ENCODE measurements around the gene TMEM272. TPM values are rescaled to one million over a fixed set of nuclear protein-coding genes. Genes with fewer than 3 reads are reported as not detected.

Gene TMEM272
- total RNA-seq, 1 donor from 2014 or later, result not detected

DNA sequence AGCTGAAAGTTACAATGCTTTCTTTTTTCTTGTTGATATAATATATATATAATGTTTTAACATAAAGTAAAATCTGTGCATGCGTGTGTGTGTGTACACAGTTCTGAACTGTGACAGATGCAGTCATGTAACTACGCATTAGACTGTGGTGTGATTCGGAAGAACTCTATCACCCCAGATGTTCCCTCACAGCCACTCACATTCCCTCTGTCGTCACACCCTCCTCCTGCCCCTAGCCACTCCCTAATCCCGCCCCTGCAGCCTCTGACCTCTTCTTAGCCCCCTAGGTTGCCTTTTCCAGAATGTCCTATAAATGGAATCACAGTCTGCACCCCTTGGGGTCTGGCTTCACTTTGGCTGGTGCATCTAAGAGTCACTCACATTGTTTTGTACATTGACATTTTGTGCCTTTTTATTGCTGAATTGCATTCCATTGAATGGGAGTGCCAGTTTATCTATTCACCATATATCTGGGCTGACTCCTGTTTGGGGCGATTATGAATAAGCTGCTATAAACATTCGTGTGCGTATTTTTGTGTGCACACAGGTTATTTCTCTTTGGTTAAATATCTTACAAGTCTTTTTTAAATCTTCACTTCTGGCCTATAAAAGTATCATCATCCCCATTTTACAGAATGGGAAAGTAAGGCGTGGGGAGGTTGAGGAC is 61.4 kb downstream of the TMEM272 start:
- DNase-seq (ENCODE audit: extremely low read depth, low read depth, low spot score), result no peak

DNA sequence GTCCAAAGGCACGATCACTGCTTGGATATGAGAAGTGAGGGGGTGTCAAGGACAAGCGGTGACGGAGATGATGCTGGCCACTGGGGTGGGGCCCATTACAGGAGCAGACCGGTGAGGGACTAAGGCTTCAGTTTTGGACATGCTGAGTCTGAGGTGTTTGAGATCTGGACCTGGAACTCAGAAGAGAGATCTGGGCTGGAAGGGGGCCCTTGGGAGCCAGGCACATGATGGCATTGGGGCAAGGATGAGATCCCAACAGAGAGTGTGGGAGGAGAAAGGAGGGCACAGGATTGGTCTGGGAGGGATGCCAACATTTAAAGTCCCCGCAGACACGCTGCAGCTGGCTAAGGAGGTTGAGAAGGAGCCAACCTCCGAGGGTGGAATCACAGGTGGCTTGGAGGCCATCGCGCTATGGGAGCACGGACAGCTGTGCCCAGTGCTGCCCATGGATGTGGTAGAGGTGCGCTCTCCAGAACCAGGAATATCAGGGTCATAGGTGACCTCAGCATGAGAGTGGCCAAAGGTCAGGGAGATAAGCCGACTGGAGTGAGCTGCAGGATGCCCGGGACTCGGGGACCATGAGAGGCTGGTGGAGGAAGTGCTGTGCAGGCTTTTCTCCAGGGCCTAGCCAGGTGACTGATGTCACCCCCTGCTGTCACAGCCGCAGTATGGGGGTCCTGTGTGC is 62.8 kb downstream of the TMEM272 start:
- no peak for DNase-seq (ENCODE audit: extremely low read depth, low read depth, low spot score)

DNA sequence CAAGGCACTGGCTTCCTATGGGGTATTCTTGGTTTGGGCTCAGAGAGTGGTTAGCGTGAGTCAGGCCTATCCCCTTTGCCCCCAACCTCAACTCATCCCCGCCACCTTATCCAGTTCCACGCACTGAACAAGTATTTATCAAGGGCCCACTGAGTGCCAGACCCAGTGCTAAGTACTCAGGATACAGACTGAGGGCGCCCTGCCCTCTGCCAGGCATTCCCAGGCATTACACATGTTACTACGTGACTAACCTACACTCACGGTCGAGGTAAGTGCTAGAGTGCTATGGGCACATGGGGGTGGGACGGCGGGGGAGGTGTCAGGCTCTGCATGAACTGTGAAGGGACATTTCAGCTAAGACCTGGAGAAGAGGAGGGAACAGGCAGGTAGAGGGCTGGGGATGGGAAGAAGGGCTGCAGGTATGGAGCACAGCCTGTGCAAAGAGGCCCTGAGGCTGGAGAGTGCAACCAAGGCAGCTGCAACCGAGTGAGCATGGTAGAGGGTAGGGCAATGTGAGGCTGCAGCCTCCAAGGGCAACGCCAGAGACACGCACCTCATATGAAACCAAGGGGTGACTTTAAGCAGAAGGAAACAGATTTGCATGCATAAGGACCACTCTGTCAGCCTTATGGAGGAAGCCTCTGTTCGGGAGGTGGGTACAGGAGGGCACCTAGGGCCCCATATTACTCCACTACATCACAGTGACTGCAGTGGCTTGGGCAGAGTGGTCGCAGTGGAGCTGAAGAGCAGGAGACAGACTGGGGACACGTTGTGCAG is 63.5 kb downstream of the TMEM272 start:
- no peak for DNase-seq (ENCODE audit: extremely low read depth, low read depth, low spot score)

- DNase-seq (ENCODE audit: extremely low read depth, low read depth, low spot score), result no peak
Observed at GRCh38 chr13:51780099-51780498, 64.9 kb downstream of the TMEM272 start.

DNA sequence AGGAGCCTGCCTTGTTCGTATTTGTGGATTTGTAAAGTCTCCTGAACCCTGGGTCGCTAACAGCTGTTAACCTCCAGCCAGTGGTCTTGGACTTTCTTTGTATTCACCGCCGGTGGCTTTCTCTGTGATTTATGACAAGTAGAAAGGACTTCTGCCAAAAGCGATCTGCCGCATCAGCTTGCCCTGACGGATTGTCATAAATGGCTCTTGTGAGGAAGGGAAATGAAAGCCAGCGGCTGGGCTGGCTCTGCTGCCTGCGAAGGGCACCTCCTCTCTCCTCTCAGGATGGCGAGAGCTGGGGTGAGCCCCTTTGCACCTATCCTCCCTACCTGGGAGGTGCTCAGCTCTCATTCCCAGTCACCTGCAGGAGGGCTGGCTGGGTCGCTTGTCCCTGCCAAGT is 66.6 kb downstream of the TMEM272 start:
- no peak for DNase-seq (ENCODE audit: extremely low read depth, low read depth, low spot score)

GRCh38 chr13:51777921-51778320 is 67.1 kb downstream of the TMEM272 start:
- DNase-seq (ENCODE audit: extremely low read depth, low read depth, low spot score), result no peak

GRCh38 chr13:51776179-51776578 is 68.8 kb downstream of the TMEM272 start:
- DNase-seq (ENCODE audit: extremely low read depth, low read depth, low spot score), result no peak

- no peak for DNase-seq (ENCODE audit: extremely low read depth, low read depth, low spot score)
Observed at GRCh38 chr13:51773515-51773914, 71.5 kb downstream of the TMEM272 start.

GRCh38 chr13:51772781-51773180 is 72.2 kb downstream of the TMEM272 start:
- DNase-seq (ENCODE audit: extremely low read depth, low read depth, low spot score), result no peak

DNA sequence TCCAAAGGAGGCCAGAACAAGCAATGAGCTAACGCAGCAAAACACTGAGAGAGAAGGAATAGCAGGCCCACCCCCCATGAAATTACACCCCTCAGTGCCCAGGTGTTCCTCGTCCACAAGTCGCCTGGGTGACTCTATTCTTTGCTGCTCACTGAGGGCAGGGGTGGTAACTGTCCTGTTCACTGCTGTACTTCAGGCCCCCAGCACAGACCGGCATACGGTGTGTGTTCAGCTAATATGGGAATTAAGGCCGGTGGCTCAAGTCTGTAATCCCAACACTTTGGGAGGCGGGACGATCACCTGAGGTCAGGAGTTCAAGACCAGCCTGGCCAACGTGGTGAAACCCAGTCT is 72.9 kb downstream of the TMEM272 start:
- DNase-seq (ENCODE audit: extremely low read depth, low read depth, low spot score), result no peak

DNA sequence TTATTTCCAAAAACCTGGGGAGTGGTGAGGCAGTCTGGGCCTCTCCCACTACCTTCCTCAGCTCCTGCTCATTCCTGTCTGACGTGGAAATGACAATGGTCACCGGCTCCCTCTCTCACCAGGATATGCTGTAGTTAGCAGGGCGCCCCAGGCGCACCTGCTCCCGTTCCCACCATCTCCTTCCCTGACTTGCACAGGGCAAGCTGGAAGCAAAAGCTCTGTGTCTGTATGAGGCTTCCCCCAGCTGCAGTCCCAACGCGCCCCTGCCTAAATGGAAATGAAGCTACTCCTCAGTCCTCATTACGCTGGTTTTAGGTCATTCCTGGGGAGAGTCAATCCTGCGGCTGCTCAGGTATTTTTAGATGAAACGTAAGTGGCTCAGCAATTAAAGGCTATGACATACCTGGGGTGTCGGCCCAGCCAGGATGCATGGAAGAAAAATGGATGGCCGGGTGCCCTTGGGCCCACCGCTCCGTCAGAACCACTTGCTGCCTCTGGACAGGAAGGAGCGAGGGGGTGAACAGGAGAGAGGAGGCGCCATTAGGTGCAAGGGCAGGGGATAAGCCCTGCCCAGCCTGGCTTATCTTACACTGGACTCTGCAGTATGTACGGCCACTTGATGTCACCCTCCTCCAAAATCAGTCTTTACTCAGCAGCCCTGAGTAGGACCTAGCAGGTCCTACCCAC is 73.4 kb downstream of the TMEM272 start:
- DNase-seq (ENCODE audit: extremely low read depth, low read depth, low spot score), result no peak

- DNase-seq (ENCODE audit: extremely low read depth, low read depth, low spot score), result no peak
Observed at GRCh38 chr13:51770681-51771417, 74.1 kb downstream of the TMEM272 start.

DNA sequence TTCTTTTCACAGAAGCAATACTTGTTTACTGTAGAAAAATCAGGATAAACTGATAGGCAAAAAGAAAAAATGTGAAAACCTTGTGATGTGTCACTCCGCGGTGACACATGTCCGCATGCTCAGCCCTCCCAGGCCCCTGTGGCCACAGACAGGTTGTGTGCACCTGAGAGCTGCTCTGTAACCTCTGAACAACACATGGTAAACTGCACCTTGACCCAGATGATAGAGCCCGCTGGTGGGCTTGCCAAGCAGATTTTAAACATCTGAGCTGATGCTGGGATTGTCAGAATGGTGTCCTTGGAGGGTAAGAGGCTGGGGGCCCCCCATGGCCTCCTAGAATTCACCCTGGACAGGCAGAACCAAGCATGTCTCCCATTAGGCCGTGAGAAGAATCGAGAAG is 74.8 kb downstream of the TMEM272 start:
- DNase-seq (ENCODE audit: extremely low read depth, low read depth, low spot score), result no peak

DNA sequence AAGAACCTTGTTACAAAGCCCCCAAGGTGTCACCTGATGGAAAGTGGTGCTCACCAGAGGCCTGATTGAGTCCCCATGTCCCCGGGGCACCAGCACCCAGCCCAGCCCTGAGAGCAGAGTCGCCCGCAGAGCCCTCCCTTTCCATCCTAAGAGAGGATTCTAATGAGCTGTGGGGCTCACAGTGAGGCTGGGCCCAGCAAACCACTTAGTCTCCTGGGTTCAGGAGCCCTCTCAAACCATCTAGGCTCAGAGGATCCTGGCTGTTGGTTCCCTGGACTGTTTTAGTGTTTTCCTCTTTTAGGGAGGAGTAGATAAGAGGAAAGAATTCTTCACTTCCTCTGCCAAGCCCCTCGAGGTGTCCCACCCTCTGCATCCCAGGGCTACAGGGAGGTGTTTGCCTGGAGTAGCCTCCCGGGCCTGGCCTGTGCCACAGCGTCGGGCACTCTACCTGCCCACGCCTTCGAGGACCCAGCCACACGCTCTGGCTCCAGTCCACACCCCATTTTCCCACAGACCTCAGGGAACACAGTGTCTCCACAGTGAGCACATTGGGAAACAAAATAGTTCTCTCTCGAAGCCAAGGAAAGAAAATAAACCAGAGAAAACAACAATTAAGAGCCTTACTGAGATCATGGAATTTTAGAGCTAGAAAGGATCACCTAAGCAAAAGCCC is 75.4 kb downstream of the TMEM272 start:
- DNase-seq (ENCODE audit: extremely low read depth, low read depth, low spot score), result no peak

DNA sequence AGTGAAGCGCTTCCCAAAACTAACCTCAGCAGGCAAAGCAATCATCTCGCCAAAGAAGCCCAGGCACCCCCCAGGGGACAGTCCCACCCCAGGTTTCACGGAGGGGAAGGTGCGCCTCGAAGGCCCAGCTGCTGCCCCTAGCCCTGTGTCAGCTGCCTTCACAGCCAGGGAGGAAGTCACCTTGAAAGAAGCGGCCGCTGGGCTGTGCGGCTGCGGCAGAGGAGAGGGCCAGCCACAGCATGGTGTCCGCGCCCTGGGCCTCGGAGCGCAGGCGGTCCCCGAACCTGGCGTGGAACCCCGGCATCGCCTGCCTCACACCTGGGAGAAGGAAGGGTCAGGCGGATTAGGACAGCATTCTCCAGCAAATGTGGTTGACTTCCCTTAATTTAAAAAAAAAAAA is 76.0 kb downstream of the TMEM272 start:
- DNase-seq (ENCODE audit: extremely low read depth, low read depth, low spot score), result no peak

GRCh38 chr13:51768378-51768921 is 76.5 kb downstream of the TMEM272 start:
- no peak for DNase-seq (ENCODE audit: extremely low read depth, low read depth, low spot score)

DNA sequence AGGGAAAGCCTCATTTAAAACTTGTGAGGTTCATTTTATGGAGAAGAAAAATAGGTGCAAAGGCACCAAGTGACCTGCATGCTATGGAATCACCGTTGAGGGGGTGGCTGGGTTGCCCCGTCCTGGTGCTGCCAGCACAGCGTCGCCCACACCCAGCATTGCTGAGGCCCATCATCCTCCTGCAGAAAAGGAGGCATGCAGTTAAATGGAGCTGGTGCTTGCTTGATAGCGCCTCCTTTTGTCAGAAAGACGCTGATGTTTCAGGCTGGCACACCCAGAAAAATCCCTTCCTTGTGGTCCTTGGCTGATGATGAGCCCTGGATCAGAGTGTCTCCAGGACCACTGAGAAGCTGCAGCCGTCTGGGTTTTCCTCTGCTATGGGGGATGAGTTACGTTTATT is 77.9 kb downstream of the TMEM272 start:
- no peak for DNase-seq (ENCODE audit: extremely low read depth, low read depth, low spot score)

DNA sequence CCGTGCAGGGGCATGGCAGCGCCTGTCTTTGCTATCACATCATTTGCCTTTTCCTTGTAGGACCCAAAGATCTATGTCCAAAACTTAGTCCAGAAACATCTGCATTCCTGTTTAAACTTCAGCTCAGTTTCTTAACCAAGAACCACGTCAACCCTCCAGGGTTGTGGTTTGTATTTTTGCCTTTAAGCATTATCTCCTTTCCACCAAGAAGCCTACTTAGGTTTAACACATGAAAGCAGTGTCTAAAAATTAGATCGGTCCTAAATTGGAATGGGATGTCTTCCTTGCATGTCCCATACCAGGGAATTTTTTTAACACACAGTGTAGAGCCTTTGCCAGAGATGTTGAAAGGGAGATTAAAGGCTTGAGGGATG is 79.8 kb downstream of the TMEM272 start:
- DNase-seq (ENCODE audit: extremely low read depth, low read depth, low spot score), result no peak

DNA sequence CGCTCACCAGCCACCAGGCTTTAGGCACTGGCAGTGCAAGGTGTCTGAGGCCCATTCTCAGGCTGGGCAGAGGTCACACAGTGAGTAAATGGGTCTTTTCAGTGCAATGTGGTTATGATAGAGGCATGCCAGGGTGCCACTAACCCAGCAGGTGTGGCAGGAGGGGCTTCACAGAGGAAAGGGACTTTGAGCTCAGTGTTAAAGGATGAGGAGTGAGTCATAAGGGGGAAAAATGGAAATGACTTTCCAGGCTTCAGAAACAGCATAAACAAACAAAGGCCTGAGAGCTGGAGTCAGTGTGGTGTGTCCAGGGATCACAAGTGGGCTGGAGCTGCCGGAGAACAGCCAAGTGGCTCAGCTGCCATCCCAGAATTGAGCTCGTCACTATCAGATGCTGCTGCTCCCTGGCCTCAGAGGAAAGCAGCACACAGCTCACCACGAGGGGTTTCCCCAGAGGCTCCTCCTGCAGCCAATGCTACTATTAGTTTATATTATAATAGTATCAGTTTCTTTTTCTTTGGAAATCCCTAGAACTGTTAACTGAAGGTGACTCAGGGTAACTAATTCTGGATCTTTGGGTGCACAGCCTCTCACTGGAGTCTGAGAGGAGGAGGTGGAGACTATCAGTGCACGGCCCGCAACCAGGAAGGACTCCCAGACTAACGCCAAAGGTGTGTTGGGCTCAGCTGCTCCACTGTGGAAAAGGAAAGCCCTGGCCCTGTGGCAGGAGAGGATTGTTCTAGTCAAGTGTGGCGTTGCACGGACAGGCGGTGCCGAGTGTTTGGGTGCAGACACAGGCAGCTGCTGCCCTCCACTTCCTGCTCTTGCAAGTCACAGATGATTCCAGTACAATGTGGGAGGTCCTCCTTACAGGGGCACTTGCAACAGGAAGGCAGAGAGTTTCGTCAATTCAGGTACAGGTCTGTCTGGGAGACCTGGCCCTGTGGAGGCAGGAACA is 80.5 kb downstream of the TMEM272 start:
- peak; percentile 22 for DNase-seq (ENCODE audit: extremely low read depth, low read depth, low spot score)
